Ishikawa (cell line): ENCODE measurements around the gene DUSP19.

Source experiments
- CEBPB ChIP-seq: IDR thresholded peaks from 2 replicates; pipeline ENCODE4 v1.6.1; 2012
- CREB1 ChIP-seq: IDR thresholded peaks from 2 replicates; pipeline ENCODE4 v1.6.1; 2012; ENCODE audit warnings: low read depth
- EP300 ChIP-seq: IDR thresholded peaks from 2 replicates; pipeline ENCODE4 v1.6.1; 2012; ENCODE audit warnings: borderline replicate concordance
- FOXM1 ChIP-seq: IDR thresholded peaks from 2 replicates; pipeline ENCODE4 v1.6.1; 2012; ENCODE audit warnings: low read depth, borderline replicate concordance
- TAF1 ChIP-seq: IDR thresholded peaks from 2 replicates; pipeline ENCODE4 v1.6.1; 2012; ENCODE audit warnings: low read depth, mild to moderate bottlenecking
- TCF12 ChIP-seq: IDR thresholded peaks from 2 replicates; pipeline ENCODE4 v1.6.1; 2012; ENCODE audit warnings: low read depth
- YY1 ChIP-seq: IDR thresholded peaks from 2 replicates; pipeline ENCODE4 v1.6.1; 2012; ENCODE audit warnings: low read depth
- TF ChIP-seq, protein P1 (sequence below): IDR thresholded peaks from 2 replicates; pipeline ENCODE4 v1.6.1; 2012
- TF ChIP-seq, protein P2 (sequence below): IDR thresholded peaks from 2 replicates; pipeline ENCODE4 v1.6.1; 2012; ENCODE audit warnings: low read depth, mild to moderate bottlenecking

DNA sequence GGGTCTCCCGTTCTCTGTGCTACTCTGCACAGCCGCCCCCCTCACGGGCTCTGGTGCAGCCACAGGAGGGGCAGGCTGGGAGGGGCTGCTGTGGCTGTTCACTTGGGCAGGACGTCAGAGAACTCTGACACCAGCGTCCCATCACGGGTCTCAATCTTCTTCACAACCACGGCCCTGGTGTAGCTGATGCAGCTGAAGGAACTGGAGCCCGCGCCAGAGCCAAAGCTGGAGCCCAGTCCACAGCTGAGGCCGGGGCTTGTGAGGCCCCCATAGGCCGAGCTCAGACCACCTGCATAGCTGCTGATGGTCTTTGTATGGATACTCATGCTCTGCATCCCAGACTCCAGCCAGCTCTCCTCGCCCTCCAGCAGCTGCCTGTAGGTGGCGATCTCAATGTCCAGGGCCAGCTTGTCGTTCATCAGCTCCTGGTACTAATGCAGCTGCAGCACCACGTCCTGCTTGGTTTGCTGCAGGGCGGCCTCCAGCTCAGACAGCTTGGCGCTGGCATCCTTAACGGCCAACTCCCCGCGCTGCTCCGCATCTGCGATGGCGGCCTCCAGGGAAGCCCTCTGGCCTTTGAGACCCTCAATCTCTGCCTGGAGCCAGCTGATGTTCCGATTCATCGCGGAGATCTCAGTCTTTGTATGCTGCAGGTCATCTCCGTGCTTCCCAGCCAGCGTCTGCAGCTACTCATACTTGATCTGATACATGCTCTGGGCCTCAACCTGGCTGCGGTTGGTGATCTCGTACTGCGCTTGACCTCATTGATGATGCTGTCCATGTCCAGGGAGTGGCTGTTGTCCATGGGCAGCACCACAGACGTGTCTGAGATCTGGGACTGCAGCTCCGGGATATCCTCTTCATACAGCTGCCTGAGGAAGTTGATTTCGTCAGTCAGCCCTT is 7.4 kb upstream of the DUSP19 start:
- TF ChIP-seq CEBPB = no peak
- TF ChIP-seq FOXM1 = no peak
- no peak for TF ChIP-seq YY1
- TF ChIP-seq, protein P1, sequence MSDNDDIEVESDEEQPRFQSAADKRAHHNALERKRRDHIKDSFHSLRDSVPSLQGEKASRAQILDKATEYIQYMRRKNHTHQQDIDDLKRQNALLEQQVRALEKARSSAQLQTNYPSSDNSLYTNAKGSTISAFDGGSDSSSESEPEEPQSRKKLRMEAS = no peak
- no peak for TF ChIP-seq TAF1
- no peak for TF ChIP-seq CREB1
- TF ChIP-seq, protein P2, sequence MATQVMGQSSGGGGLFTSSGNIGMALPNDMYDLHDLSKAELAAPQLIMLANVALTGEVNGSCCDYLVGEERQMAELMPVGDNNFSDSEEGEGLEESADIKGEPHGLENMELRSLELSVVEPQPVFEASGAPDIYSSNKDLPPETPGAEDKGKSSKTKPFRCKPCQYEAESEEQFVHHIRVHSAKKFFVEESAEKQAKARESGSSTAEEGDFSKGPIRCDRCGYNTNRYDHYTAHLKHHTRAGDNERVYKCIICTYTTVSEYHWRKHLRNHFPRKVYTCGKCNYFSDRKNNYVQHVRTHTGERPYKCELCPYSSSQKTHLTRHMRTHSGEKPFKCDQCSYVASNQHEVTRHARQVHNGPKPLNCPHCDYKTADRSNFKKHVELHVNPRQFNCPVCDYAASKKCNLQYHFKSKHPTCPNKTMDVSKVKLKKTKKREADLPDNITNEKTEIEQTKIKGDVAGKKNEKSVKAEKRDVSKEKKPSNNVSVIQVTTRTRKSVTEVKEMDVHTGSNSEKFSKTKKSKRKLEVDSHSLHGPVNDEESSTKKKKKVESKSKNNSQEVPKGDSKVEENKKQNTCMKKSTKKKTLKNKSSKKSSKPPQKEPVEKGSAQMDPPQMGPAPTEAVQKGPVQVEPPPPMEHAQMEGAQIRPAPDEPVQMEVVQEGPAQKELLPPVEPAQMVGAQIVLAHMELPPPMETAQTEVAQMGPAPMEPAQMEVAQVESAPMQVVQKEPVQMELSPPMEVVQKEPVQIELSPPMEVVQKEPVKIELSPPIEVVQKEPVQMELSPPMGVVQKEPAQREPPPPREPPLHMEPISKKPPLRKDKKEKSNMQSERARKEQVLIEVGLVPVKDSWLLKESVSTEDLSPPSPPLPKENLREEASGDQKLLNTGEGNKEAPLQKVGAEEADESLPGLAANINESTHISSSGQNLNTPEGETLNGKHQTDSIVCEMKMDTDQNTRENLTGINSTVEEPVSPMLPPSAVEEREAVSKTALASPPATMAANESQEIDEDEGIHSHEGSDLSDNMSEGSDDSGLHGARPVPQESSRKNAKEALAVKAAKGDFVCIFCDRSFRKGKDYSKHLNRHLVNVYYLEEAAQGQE = no peak
- no peak for TF ChIP-seq EP300
- TF ChIP-seq TCF12 = no peak
